GM21576 (cell line): ENCODE data around the gene OLFML2A.

Experiments used
- ATAC-seq: cut with Tn5 transposase; IDR thresholded peaks from one replicate; pipeline ENCODE4 v1.9.1; 2021; ENCODE audit warnings: mild to moderate bottlenecking, moderate library complexity; ENCODE audit not compliant: unreplicated experiment

The OLFML2A gene

GRCh38 chr9:124849801-124850200 is 72.9 kb downstream of the OLFML2A start:
- ATAC-seq: no peak

DNA sequence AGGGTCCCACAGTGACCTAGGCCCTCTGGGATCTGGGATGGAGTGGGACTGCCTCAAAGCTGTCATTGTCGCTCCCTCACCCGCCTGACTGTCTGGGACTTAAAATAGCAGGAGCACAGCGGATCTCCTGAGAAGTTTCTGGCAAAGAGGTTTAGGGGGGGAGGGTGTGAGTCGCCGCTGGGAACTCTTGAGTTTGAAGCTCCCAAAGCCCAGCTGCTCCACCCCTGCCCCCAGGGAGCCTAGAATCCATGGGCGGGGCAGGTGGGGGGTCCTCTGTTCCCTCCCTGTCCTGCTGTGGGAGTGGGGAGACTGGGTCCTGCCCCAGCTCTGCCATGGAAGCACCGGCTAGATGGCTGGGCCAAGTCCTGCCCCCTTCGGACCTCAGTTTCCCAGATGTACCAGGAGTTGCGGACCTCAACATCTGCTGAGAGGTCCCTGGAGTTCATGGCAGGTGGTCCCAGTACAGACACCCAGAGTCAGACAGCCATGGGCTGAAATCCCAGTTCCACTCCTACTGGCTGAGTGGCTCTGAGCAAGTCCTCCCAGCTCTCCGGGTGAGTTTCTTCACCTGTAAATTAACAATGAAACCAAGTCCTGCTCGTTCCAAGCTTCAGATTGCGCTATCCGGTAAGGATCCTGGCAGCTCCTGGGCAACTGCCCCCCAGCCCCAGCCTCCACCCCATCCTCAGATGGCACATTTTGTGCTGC is 75.3 kb downstream of the OLFML2A start:
- ATAC-seq: no peak

- ATAC-seq: peak; percentile 61
Measured at GRCh38 chr9:124852829-124853531, 76.0 kb downstream of the OLFML2A start, which contains the start of gene WDR38. WDR38 (plus strand) TSS chr9:124853460; CDS start chr9:124853532, 72 bp downstream.

GRCh38 chr9:124853605-124854143 is 76.7 kb downstream of the OLFML2A start:
- no peak for ATAC-seq

- ATAC-seq: no peak
Measured at GRCh38 chr9:124854161-124854560, 77.2 kb downstream of the OLFML2A start.

- ATAC-seq: no peak
Measured at GRCh38 chr9:124854822-124855221, 77.9 kb downstream of the OLFML2A start.

DNA sequence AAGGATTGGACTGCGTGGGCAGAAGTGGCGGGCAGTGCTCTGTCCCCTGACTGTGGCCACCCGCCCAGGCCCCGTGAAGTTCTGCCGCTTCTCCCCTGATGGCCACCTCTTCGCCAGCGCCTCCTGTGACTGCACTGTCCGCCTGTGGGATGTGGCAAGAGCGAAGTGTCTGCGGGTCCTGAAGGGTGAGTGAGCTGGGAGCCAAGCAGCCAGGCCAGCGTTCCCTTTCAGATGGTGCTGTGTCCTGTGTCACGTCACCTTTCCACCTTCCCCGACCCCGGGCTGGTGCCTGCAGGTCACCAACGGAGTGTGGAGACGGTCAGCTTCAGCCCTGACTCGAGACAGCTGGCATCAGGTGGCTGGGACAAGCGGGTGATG is 78.6 kb downstream of the OLFML2A start:
- ATAC-seq: no peak

DNA sequence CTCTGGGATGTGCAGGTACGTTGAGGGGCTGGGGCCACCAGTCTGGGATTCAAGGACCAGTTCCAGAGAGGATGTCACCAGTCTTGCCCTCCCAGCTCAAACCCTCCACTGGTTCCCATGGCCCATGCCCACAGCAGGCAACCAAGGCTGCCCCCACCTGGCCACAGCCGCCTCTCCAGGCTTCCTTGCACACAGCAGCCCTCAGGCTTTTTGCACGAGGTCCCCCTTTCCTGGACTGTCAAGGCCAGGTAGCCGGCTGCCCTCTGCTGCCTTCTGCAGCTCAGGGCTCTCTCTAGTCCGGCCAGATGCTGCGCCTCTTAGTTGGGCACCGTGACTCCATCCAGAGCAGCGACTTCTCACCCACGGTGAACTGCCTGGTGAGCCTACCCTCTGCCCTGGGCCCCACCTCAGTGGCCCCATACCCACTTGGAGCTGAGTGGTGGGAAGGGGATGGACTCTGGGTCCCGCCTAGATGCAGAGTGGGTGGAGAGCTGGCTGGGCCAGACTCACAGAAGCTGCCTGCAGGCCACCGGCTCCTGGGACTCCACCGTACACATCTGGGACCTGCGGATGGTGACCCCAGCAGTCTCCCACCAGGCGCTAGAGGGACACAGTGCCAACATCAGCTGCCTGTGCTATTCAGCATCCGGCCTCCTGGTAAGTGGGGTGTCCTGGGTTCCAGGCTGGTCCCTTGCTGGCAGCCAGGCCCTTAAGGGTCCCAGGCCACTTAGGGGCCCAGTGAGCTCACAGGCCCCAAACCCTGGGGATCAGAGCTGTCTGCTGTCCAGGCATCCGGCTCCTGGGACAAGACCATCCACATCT is 79.2 kb downstream of the OLFML2A start:
- ATAC-seq: no peak

DNA sequence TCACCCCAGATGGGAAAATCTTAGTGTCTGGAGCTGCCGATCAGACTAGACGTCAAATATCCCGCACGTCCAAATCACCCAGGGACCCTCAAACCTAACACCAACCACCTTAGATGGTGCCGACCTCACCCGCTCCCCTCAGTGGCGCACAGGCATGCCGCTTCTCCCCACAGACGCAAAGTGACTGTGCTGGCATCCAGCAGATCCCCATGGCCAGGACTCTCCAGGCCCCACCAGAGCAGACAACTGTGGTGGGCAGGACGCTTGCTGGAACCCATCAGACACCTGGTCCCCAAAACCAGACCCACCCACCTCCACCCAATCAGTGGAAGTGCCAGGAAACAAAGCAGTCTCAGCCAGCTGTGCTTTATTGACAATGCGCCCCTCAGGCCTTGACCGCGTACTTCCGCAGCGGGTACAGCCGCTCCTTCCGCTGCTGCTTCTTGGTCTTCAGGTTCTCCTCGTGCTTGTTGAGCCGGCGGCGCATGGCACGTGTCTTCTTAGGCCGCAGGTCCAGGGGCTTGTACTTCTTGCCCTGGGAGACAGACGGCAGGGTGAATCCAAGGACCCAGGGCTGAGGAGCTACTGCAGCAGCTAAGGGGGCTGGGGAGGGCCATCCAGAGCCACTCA is 80.7 kb downstream of the OLFML2A start:
- no peak for ATAC-seq

GRCh38 chr9:124858330-124859046 is 81.6 kb downstream of the OLFML2A start:
- no peak for ATAC-seq

GRCh38 chr9:124859803-124860581 is 83.1 kb downstream of the OLFML2A start:
- ATAC-seq: no peak

DNA sequence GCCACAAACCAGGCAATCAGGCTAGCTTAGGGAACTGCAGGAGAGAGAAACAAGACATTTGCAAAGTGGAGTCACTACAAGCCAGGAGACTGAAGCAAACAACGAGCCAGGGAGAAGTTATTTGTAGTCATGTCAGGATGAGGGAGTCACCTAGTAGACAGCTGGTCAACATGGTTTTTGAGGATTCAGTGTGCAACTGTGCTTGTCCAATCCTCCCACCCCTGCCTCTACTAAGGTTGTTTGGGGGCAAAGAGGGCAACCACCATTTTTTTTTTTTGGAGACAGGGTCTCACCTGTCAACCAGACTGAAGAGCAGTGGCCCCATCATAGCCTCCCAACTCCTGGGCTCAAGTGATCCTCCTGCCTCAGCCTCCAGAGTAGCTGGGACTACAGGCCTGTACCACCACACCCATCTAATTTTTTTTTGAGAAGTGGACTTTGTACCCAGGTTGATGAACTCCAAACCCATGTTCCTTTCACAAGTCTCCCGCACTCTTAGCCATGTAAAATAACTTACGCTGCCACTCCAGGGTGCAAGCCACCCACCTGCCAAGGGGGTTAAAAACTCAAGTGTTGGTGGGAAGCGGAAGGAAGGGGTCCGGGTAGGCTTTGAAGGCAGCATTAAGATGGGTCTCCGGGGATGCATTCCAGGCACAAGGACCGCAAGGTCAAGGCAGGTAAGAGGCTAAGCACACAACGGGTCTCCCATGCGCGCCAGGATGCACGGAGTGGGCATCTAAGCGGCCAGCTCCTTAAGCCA is 83.8 kb downstream of the OLFML2A start:
- no peak for ATAC-seq

DNA sequence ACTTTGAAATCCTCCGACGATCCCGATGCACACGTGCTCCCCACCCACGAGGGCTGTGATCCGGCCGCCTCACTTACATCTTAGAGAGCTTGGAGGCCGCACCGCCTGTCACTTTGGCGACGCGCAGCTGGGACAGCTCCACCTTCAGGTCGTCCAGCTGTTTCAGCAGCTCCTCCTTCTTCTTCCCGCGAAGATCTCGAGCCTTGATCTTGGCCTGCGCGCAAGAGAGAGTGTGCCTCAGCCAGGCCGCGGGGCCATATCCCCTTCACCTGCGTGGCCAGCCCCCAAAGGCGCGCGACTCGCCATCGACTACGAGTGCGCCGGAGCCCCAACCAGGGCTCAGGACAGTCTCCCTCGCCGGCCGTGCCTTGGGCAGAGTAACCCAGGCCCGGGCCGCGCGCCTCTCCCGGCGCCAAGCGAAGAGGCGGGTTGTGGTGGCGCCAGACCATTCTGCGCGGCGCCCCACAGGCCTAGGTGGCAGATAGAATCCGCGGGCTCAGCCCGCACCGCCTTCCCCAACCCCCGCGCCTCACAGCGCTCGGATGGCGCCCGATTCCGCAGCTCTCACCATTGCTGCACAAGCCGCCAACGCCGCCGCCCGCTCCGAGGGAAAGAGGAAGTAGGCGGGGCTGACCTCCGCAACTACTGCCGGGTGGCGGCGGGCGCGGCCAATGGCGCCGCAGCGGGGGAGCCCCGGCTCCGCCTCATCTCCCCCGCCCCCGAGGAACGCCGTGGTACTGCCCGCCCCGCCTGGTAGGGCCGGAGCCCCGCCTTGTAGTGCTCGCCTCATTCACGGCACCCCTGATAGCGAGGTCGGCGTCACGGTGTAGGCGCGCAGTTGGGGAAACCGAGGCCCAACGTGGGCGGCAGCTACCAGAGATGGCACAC is 84.7 kb downstream of the OLFML2A start, which contains the start of the genes ARPC5L and RPL35:
TSS of gene ARPC5L (plus strand) at position 789 of the 888 bp plus-strand sequence. CDS start 7,161 bp downstream, outside the sequence.
TSS of gene RPL35 (minus strand) at position 616 of the 888 bp plus-strand sequence. CDS start at position 571, 45 bp downstream.
- ATAC-seq: peak; percentile 83

DNA sequence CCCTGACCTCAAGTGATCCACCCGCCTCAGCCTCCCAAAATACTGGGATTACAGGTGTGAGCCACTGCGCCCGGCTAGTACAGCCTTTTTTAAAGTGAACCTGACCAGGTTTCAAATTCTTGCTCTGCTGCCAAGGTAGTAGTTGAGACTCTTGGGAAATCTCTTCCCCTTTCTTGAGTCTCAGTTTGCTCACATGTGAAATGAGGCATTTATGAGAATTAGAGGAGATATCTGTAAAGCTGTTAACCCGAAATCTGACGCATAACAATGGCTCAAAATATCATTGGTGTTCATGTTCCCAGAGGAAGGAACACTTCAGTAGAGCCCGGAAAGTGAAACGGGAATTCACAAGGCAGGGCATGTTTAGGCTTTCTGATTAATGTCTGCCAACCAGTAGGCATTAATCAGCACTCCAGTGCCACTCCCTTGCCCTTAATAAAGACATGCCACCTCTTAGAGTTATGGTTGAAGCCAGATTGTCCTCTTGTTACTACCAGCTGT is 86.5 kb downstream of the OLFML2A start:
- ATAC-seq: no peak
